HG02973 (cell line): ENCODE results near the gene ZNF587B.
A peak's percentile ranks its signal among the peaks of the same experiment; 100 is the strongest.
"Not testable (repeated sequence)": the region's sequence is repeated elsewhere in the genome, so short reads cannot be mapped to it uniquely, and the experiment has no call there.

Experiments used
- ATAC-seq: cut with Tn5 transposase; IDR thresholded peaks from one replicate; pipeline ENCODE4 v1.9.1; 2021; ENCODE audit warnings: moderate library complexity; ENCODE audit not compliant: unreplicated experiment

Gene ZNF587B

GRCh38 chr19:57830071-57830602 is at the start of gene ZNF587B:
ZNF587B (plus strand) TSS chr19:57830299; CDS start chr19:57830529, 230 bp downstream.
- ATAC-seq = no peak

- no peak for ATAC-seq
Measured at GRCh38 chr19:57786286-57786685, 43.8 kb upstream of the ZNF587B start.

- ATAC-seq = no peak
Measured at GRCh38 chr19:57786906-57787305, 43.2 kb upstream of the ZNF587B start.

- no peak for ATAC-seq
Measured at GRCh38 chr19:57788114-57788692, 41.9 kb upstream of the ZNF587B start.

GRCh38 chr19:57789288-57789687 is 40.8 kb upstream of the ZNF587B start:
- no peak for ATAC-seq

GRCh38 chr19:57796580-57796979 is 33.5 kb upstream of the ZNF587B start:
- ATAC-seq = not testable (repeated sequence)

GRCh38 chr19:57800696-57801095 is 29.4 kb upstream of the ZNF587B start:
- ATAC-seq = no peak

GRCh38 chr19:57802269-57802668 is 27.8 kb upstream of the ZNF587B start:
- no peak for ATAC-seq

- ATAC-seq = no peak
Measured at GRCh38 chr19:57803265-57803593, 26.9 kb upstream of the ZNF587B start.

- ATAC-seq = no peak
Measured at GRCh38 chr19:57803594-57804325, 26.3 kb upstream of the ZNF587B start.

GRCh38 chr19:57807541-57807940 is 22.6 kb upstream of the ZNF587B start:
- no peak for ATAC-seq

- ATAC-seq = not testable (repeated sequence)
Measured at GRCh38 chr19:57810410-57811295, 19.4 kb upstream of the ZNF587B start.

- ATAC-seq = no peak
Measured at GRCh38 chr19:57812226-57812625, 17.9 kb upstream of the ZNF587B start.

GRCh38 chr19:57812975-57813820 is 16.9 kb upstream of the ZNF587B start:
- not testable (repeated sequence) for ATAC-seq

GRCh38 chr19:57813919-57814504 is 16.1 kb upstream of the ZNF587B start:
- ATAC-seq = no peak

GRCh38 chr19:57814505-57815246 is 15.4 kb upstream of the ZNF587B start, which contains the start of gene ZNF552:
ZNF552 (minus strand) TSS chr19:57814913; CDS start chr19:57814743, 170 bp downstream.
- peak; percentile 74 for ATAC-seq

GRCh38 chr19:57815247-57816075 is 14.6 kb upstream of the ZNF587B start:
- ATAC-seq = no peak

GRCh38 chr19:57816652-57817051 is 13.4 kb upstream of the ZNF587B start:
- no peak for ATAC-seq
